Thyroid gland (tissue), 4 donors: Measurements from ENCODE around the gene MOAP1.

Source experiments
- CTCF ChIP-seq, 6 experiments: fragments of 200-600 bp in 3 of 6; fragments of 450-650 bp in 3 of 6; sonication (generic) in 3 of 6; IDR thresholded peaks; one replicate each; pipeline ENCODE4 v1.5.1; 2016 to 2019; ENCODE audit warnings: antibody characterized with exemption in 6 of 6, mild to moderate bottlenecking in 2 of 6, inconsistent platforms in 1 of 6, moderate library complexity in 1 of 6
- POLR2A ChIP-seq, 2 donors: fragments of 450-650 bp; IDR thresholded peaks; one replicate each; pipeline ENCODE4 v1.6.1; 2017; ENCODE audit warnings: antibody characterized with exemption in 2 of 2, mild to moderate bottlenecking in 2 of 2, moderate library complexity in 1 of 2

GRCh38 chr14:93186956-93187355 lies 2.3 kb upstream of the MOAP1 start:
- TF ChIP-seq CTCF (IDR thresholded peaks at IDR 0.05) (no peak), POLR2A (IDR thresholded peaks at IDR 0.05) (no peak)
